Fibroblast of the aortic adventitia (primary cell): Measurements from ENCODE around the gene POLR3E. TPM values are rescaled to one million over a fixed set of nuclear protein-coding genes. Genes with fewer than 3 reads are reported as not detected.

Experiments used
- DNase-seq: peaks from one replicate; pipeline ENCODE4 v3.0.0-alpha.2; 2010; ENCODE audit warnings: low read depth
- H3K4me3 ChIP-seq: 2 replicates; pipeline ENCODE4 v1.5.1; 2011; ENCODE audit warnings: low read depth, mild to moderate bottlenecking, control low read depth, low read length, moderate library complexity
- total RNA-seq: library from RNA; depleted of rRNA; stranded (reverse); fragments of >200 nt; gene quantifications from 2 replicates; pipeline ENCODE4 v1.2.3, GENCODE V29; 2012; ENCODE audit warnings: low replicate concordance
- TF ChIP-seq, protein P1 (sequence below): IDR thresholded peaks from 2 replicates; pipeline ENCODE4 v1.5.1; 2011; ENCODE audit warnings: mild to moderate bottlenecking, low read length, control low read depth, inconsistent platforms; ENCODE audit not compliant: insufficient read depth

The POLR3E gene
- total RNA-seq, 1 donor: 29.5 TPM

DNA sequence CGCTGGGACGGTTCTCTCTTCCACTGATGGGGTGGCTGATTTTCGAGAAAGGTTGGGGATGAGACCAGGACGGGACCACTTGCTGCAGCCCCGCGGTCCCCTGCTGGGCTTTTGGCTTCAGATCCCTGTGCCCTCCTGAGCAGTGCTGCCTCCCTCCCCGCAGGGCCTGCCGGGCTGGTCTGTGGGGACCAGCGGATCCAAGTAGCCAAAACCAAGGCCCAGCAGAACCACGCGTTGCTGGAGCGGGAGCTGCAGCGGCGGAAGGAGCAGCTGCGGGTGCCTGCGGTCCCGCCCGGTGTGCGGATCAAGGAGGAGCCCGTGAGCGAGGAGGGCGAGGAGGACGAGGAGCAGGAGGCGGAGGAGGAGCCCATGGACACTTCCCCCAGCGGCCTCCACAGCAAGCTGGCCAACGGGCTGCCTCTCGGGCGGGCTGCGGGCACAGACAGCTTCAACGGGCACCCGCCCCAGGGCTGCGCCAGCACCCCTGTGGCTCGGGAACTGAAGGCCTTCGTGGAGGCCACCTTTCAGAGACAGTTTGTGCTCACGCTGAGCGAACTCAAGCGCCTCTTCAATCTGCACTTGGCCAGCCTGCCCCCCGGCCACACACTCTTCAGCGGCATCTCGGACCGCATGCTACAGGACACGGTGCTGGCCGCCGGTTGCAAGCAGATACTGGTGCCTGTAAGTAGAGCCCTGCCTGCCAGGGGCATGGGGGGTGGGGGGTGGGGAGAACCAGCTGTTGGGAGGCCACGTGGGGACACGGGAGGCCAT lies 28.6 kb downstream of the POLR3E start:
- TF ChIP-seq, protein P1, sequence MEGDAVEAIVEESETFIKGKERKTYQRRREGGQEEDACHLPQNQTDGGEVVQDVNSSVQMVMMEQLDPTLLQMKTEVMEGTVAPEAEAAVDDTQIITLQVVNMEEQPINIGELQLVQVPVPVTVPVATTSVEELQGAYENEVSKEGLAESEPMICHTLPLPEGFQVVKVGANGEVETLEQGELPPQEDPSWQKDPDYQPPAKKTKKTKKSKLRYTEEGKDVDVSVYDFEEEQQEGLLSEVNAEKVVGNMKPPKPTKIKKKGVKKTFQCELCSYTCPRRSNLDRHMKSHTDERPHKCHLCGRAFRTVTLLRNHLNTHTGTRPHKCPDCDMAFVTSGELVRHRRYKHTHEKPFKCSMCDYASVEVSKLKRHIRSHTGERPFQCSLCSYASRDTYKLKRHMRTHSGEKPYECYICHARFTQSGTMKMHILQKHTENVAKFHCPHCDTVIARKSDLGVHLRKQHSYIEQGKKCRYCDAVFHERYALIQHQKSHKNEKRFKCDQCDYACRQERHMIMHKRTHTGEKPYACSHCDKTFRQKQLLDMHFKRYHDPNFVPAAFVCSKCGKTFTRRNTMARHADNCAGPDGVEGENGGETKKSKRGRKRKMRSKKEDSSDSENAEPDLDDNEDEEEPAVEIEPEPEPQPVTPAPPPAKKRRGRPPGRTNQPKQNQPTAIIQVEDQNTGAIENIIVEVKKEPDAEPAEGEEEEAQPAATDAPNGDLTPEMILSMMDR: no peak
- no peak for DNase-seq
- no peak overlapping the region for H3K4me3 ChIP-seq

DNA sequence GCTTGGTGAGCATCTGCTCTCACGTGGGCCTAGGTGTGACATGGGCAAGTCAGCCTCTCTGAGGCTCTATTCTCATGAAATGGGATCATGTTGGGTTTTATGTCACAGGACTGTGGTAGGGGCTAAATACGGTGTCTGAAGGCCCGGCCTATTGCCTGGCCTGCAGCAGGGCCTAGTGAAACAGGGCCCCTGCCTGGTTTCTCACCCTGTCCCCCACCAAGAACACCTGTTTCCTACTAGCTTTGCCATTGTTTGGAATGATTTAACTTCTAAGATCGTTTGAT lies 29.1 kb downstream of the POLR3E start:
- H3K4me3 ChIP-seq: no peak overlapping the region
- DNase-seq: no peak
- TF ChIP-seq, protein P1: no peak

DNA sequence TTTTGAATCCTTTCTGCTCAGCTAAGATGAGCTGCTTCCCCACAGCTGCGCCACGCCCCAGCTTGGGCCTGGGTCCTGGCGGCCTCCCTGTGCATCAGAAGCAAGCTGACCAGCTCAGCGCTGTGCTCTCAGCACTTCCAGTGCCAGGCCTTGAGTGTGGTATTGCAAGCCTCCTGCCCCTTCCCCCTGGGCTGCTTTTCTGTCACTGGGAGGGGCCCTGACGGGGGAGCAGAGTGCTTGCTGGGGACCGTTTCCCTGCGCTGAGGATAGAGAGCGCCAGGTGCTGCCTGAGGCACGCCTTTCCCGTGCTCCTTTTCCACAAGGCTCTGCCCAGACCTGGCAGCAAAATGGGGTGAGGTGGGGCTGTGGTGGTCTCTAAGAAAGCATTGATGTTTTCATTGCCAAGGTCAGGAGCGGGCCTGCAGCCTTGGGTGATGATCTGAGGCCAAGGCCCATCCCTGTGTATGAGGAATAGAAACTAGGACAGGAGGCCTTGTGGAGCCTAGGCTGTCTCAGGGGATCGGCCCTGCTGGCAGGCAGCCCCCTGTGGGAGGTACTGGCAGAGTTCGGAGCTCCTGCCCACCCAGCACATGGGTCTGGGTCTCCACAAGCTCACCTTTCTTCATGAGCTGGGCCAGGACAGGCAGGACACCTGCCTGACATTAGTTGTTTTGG lies 29.7 kb downstream of the POLR3E start:
- TF ChIP-seq, protein P1: no peak

DNA sequence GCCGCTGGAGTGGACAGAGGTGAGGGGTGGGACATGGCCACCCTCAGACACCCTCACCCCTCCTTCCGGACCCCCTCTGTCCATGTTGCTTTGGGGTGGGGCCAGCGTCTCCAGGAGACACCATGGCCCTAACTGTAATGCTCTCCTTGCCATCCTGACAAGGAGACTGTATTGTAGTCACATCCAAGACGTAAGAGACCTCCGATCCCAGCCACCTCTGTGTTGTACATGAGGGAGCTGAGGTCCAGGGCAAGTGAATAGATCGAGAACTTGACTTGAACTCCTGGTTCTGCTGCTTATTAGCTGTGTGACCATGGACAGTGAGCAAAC lies 30.2 kb downstream of the POLR3E start:
- no peak for DNase-seq
- TF ChIP-seq, protein P1: no peak
- no peak overlapping the region for H3K4me3 ChIP-seq

More for the DNA sequence above, 29.7 kb downstream of the POLR3E start:
- DNase-seq: no peak
- H3K4me3 ChIP-seq: no peak overlapping the region

GRCh38 chr16:22328081-22328725 lies 31.0 kb downstream of the POLR3E start:
- DNase-seq: no peak
- TF ChIP-seq, protein P1: no peak
- H3K4me3 ChIP-seq: no peak overlapping the region

GRCh38 chr16:22329199-22329695 lies 32.0 kb downstream of the POLR3E start:
- no peak overlapping the region for H3K4me3 ChIP-seq
- DNase-seq: no peak
- TF ChIP-seq, protein P1: no peak
